PC-9 (cell line): ENCODE data around the gene PVALB.

Experiments used
- EZH2 ChIP-seq: fragments of 200-600 bp; sonication (generic); IDR thresholded peaks from 2 replicates; pipeline ENCODE4 v1.8.0; 2017; ENCODE audit warnings: antibody characterized with exemption, low read depth
- TF ChIP-seq, protein P1 (sequence below): fragments of 200-600 bp; sonication (generic); conservative IDR thresholded peaks from 2 replicates; pipeline ENCODE4 v1.6.1; 2017; ENCODE audit warnings: mixed run types, antibody characterized with exemption, mild to moderate bottlenecking, moderate library complexity

DNA sequence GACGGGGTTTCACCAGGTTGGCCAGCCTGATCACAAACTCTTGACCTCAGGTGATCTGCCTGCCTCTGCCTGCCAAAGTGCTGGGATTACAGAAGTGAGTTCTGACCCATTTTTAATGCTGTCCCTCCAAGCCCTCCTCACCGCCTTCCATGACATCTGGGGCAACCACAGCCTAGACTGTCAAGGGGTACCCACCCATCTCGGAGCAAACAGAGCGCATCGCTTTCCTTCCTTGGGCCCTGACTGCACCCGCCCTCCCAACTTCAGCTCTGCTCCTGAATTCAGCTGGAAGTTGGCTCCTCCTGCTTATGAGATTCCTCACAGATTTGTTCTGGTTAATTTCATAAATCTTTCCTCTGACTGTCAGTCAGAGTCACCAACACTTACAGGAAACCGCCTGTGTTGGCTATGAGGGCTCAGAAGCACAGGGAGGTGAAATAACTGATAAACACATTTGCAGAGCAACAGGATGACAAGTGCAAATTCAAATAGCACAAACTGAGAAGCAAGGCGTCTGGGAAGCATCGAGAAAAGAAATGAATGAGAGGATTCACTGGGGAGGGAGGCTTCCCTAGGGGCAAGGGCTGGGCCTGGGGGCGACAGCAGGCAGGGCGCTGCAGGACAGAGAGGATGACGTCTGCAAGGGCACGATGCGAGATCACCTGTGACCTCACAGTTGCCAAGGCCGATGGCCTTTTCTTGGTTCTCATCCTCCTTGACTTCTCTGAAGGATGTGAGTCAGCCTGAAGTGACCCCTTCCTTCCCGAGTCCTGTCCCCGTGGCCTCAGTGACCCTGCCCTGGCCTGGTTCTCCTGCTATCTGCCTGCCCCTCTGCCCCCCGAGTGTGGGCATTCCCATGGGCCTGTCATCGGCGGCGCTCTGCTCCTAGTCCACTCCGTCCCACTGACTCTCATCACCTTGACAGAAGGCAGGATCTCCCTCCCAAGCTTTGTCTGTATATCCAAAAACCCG is 47.0 kb downstream of the PVALB start:
- TF ChIP-seq, protein P1, sequence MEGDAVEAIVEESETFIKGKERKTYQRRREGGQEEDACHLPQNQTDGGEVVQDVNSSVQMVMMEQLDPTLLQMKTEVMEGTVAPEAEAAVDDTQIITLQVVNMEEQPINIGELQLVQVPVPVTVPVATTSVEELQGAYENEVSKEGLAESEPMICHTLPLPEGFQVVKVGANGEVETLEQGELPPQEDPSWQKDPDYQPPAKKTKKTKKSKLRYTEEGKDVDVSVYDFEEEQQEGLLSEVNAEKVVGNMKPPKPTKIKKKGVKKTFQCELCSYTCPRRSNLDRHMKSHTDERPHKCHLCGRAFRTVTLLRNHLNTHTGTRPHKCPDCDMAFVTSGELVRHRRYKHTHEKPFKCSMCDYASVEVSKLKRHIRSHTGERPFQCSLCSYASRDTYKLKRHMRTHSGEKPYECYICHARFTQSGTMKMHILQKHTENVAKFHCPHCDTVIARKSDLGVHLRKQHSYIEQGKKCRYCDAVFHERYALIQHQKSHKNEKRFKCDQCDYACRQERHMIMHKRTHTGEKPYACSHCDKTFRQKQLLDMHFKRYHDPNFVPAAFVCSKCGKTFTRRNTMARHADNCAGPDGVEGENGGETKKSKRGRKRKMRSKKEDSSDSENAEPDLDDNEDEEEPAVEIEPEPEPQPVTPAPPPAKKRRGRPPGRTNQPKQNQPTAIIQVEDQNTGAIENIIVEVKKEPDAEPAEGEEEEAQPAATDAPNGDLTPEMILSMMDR, result no peak
- TF ChIP-seq EZH2, result no peak
